Skin epidermis (tissue), 12 donors: ENCODE measurements around the gene CACNA1B.
"Not testable (repeated sequence)": the region's sequence is repeated elsewhere in the genome, so short reads cannot be mapped to it uniquely, and the experiment has no call there.

Experiments
- H3K27ac ChIP-seq, 21 experiments: fragments of 200-600 bp; sonication (generic) in 11 of 21; one replicate each; pipeline ENCODE4 v1.5.0; 2020; ENCODE audit warnings: mild to moderate bottlenecking in 3 of 21, inconsistent platforms in 2 of 21, moderate library complexity in 2 of 21
- H3K4me3 ChIP-seq, 7 experiments: fragments of 200-600 bp; sonication (generic) in 2 of 7; one replicate each; pipeline ENCODE4 v1.5.0; 2020; ENCODE audit warnings: inconsistent platforms in 2 of 7, mild to moderate bottlenecking in 2 of 7, moderate library complexity in 1 of 7

The CACNA1B gene

GRCh38 chr9:137883977-137884376 is 6.4 kb downstream of the CACNA1B start:
- not testable (repeated sequence) for H3K4me3 ChIP-seq, H3K27ac ChIP-seq

- not testable (repeated sequence) for H3K4me3 ChIP-seq, H3K27ac ChIP-seq
Measured at GRCh38 chr9:137884547-137884946, 7.0 kb downstream of the CACNA1B start.

- not testable (repeated sequence) for H3K4me3 ChIP-seq, H3K27ac ChIP-seq
Measured at GRCh38 chr9:137885121-137885520, 7.5 kb downstream of the CACNA1B start.

- H3K4me3 ChIP-seq = not testable (repeated sequence)
Measured at GRCh38 chr9:137888621-137889020, 11.0 kb downstream of the CACNA1B start.

GRCh38 chr9:137889966-137890365 is 12.4 kb downstream of the CACNA1B start:
- H3K4me3 ChIP-seq, H3K27ac ChIP-seq: not testable (repeated sequence)

More at GRCh38 chr9:137888621-137889020, 11.0 kb downstream of the CACNA1B start:
- H3K27ac ChIP-seq = not testable (repeated sequence)

DNA sequence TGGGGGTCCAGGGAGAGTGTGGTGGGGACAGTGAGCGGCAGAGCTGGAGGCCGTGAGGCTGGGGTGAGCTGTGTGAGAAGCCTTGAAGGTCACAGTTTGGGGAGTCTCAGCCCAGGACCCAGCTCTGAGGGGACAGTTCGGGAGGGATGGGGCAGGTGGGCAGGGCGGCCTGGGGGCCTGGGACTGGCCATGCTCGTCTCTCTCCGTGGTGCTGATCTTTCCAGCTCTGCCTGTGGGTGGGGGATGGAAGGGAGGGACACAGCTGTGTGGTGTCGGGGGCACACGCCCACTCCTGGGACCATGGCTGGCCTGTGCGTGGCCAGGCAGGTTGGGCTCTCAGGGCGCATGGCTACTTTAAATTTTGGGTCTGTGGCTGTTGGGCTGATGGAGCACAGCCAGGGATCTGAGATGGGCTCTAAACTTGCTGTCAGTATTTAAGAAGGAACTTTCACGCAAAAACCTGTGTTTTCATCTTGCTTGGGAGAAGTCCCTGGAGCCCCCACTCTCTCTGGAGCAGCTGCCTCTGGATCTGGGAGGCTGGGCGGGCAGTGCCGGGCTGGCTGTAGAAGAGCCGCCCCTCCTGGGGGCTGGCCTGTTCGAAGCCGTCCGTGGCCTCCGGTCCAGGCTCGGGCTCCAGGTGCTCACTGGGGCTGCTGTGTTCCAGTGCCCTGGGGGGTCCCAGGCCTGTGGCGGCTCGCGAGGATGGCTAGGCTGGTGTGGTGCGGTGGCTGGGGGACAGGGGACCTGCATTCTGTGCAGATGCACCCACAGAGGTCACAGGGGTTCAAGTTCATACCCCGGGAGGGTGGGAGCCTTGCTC is 13.4 kb downstream of the CACNA1B start:
- not testable (repeated sequence) for H3K27ac ChIP-seq

DNA sequence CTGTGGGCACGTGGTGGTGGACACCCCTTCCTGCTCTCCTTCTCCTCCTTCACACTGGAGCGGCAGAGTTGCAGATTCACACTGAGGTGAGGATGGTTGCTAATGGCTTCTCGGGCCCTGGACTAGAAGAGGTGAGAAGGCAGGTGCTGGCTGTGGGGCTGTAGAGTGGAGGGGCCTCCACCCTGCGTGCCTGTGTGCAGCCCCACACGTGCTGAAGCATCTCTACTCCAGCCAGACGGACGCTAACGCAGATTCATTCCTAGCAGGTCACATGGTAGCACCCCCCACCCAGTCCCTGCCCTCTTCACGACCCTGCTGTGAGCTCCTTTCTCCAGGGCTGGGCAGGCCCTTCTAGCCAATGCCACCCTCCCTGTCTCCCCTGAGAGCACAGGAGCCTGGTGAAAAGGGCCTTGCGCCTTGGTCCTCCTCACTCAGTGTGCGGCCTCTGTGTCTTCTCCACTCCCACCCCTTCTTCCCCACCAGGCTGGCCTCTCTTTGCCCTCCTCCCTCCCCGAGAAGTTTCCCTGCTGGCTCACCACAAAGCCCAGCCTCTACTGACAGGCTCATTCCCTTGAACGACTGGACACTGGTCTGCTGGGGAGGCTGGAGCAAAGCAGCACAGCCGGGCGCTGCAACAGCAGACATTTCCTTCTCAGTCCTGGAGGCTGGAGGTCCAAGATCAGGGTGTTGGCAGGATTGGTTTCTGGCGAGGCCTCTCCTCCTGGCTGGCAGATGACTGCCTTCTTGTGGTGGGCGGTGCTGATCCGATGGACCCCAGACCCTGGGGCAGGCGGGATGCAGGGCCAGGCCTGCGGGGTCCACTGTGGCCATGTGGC is 14.2 kb downstream of the CACNA1B start:
- Histone ChIP-seq H3K27ac (no peak overlapping the region), H3K4me3 (no peak overlapping the region)

More for the DNA sequence above, 13.4 kb downstream of the CACNA1B start:
- not testable (repeated sequence) for H3K4me3 ChIP-seq

- no peak overlapping the region for H3K27ac ChIP-seq
- no peak overlapping the region for H3K4me3 ChIP-seq
Measured at GRCh38 chr9:137892424-137893191, 15.0 kb downstream of the CACNA1B start.

- Histone ChIP-seq H3K4me3 (no peak overlapping the region), H3K27ac (no peak overlapping the region)
Measured at GRCh38 chr9:137893670-137894069, 16.1 kb downstream of the CACNA1B start.

DNA sequence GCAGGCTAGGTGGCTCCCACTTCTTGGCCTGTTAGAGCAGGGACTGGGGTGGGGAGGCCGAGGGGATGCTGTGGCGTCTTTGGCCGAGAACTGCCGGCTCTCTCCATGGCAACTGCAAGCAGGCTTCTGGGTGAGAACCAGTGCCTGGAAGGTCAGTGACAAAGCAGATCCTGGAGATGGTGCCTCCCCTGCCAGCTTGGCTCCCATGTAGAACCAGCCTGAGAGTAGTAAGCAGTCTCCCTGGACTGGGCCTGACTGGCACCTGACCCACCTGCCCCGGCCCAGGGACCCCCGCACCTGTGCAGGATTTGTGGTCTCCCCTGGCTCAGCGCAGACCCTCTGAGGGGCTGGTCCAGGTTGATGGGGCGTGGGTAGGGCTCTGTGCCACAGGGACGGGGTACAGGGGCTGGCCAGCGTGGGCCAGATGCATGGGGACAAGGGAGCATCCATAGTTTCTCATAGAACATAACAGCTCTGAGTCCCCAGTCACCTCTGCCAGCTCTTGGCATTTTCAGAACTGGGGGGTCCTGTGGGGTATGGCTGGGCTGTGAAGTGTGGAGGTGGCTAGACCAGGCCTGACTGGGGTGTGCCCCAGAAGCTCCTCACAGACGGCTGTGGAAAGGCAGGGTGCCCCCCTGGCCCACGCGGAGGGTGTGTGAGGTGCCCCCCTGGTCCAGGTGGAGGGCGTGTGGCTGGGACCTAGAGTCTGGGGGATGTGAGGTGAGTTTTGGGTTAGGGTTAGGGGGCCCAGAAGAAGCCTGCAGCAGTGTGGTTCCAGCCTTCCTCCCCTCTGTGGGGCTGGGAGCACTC is 22.2 kb downstream of the CACNA1B start:
- no peak overlapping the region for H3K27ac ChIP-seq
- no peak overlapping the region for H3K4me3 ChIP-seq

DNA sequence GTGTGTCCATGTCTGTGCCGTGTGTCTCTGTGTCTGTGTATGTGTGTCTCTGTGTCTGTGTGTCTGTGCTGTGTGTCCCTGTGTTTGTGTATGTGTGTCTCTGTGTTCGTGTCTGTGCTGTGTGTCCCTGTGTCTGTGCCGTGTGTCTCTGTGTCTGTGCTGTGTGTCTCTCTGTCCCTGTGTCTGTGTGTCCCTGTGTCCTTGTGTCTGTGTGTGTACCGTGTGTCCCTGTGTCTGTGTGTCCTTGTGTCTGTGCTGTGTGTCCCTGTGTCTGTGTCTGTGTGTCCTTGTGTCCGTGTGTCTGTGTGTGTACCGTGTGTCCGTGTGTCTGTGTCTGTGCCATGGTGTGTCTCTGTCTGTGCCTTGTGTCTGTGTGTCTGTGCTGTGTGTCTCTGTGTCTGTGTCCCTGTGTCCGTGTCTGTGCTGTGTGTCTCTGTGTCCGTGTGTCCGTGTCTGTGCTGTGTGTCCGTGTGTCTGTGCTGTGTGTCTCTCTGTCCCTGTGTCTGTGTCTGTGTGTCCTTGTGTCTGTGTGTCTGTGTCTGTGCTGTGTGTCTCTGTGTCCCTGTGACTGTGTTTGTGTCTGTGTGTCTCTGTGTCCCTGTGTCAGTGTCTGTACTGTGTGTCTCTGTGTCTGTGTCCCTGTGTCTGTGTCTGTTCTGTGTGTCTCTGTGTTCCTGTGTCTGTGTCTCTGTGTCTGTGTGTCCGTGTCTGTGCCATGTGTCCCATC is 23.2 kb downstream of the CACNA1B start:
- H3K27ac ChIP-seq = no peak overlapping the region

DNA sequence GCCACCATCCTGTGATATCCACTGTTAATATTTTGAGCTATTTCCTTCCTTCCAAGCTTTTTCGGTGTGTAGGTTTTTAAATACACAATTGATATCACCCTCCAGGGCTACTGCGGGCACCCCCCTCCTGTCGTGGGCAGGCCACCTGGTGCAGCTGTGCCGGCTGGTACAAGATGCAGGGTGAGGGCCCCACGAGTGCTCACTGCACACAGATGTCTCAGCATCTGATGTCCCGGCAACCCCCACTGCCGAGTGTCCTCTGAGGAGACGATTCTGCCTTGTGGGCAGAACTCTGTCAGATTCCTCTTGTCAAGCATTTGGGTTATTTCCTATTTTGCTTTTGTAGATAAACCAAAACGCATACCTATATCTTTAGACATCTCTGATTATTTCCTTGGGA is 25.1 kb downstream of the CACNA1B start:
- no peak overlapping the region for H3K27ac ChIP-seq

More for the DNA sequence above, 23.2 kb downstream of the CACNA1B start:
- H3K4me3 ChIP-seq = no peak overlapping the region

DNA sequence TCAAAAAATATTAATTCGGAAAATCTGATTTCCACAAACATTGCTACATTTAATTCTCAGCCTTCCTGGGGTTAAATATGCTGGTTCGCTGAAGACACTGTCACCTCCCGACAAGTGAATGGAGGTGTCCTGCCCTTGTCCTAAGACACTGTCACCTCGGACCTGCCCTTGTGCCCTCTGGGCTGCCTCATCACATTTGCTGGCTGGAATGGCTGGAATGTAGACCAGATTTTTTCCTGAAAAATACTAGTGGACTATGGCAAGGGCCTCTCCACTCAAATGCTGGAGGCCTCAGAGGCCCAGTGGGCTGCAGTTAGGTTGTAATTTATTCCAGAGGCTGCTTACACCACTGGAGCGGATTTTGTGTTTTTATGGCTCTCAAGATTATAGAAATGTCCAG is 28.2 kb downstream of the CACNA1B start:
- H3K4me3 ChIP-seq = no peak overlapping the region
- no peak overlapping the region for H3K27ac ChIP-seq

More for the DNA sequence above, 25.1 kb downstream of the CACNA1B start:
- no peak overlapping the region for H3K4me3 ChIP-seq

DNA sequence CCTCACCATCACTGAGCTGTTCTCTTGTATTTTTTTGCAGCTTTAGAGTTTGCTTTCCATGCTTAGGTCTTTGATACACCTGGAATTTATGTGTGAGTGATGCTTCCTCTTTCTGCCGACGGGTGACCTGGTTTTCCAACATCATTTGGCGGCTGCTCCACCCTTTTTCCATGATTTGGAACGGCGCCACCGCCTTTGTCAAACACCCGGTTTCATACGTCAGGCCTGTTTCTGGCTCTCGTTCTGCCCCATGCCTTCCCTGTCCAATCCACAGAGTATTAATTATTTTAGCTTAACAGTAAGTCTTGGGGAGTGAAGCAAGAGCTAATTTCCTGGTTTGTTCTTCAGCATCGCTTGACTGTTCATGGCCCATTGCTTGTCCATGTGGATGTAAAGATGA is 30.2 kb downstream of the CACNA1B start:
- H3K27ac ChIP-seq = no peak overlapping the region
- no peak overlapping the region for H3K4me3 ChIP-seq

DNA sequence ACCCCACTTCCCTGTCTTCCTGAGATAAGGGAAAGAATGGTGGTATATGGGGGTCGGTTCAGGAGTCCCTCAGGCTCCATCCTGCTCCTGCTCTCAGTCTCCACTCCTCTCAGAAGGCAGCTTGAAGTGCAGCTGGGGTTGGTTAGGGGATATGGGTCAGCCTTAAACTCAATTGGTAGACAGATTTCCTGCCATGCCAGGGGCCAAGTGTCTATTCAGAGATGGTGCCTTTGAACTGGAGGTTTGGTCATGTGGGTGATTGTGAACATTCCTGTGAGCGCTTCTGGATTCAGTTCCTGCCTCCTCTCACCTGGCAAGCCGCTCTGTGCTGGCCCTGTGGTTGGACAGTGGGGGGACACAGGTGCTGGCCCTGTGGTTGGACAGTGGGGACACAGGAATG is 35.1 kb downstream of the CACNA1B start:
- no peak overlapping the region for H3K4me3 ChIP-seq
- no peak overlapping the region for H3K27ac ChIP-seq

- Histone ChIP-seq H3K27ac (no peak overlapping the region), H3K4me3 (no peak overlapping the region)
Measured at GRCh38 chr9:137913132-137913531, 35.5 kb downstream of the CACNA1B start.

DNA sequence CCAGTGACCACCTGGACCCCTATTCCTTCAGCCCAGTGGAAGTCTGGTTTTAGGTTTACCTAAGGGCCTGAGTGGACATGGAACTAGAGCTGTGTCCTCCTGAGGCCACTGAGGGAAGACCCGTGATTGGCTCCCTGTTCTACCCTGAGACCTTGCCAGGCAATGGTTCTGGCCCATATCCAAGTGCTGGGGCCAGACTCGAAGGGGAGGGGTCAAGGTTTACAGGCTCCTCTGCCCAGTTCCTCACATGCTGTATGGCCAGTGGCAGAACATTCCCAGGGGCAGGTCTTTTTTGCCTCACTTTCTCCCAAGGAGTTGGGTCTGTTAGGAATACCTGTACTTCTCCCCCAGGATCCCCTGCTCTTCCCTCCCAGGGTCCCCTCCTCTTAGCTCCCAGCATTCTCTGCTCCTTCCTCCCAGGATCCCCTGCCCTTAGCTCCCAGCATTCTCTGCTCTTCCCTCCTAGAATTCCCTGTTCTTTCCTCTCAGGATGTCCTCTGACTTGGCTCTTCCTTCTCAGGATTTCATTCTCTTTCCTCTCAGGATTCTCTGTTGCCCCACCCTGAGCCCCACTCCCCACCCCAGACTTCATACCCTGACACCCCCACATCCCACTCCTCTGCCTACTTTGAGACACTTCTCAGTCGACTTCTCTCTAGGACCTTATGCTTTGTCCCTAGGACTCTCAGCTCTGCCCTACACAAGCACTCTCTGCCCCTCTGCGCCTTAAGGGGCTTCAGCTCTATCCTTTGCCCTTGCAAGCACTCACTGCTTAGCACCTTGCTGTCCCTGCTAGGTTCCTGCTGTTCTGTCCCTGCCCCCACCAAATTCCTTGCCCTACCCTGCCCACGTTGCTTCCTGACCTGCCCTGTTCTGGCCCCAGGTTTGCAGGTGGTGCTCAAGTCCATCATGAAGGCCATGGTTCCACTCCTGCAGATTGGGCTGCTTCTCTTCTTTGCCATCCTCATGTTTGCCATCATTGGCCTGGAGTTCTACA is 36.5 kb downstream of the CACNA1B start:
- no peak overlapping the region for H3K27ac ChIP-seq
- no peak overlapping the region for H3K4me3 ChIP-seq
